Breast epithelium (tissue), 3 donors: ENCODE results near the gene TRIM49D1.
"Not testable (repeated sequence)": the region's sequence is repeated elsewhere in the genome, so short reads cannot be mapped to it uniquely, and the experiment has no call there.

Experiments used
- CTCF ChIP-seq, 3 donors: fragments of 450-650 bp; IDR thresholded peaks; one replicate each; pipeline ENCODE4 v1.5.1; 2016 to 2017; ENCODE audit warnings: antibody characterized with exemption in 3 of 3, mild to moderate bottlenecking in 3 of 3, moderate library complexity in 3 of 3
- POLR2AphosphoS5 ChIP-seq, 3 donors: sonication (generic); formaldehyde crosslinking; IDR thresholded peaks; one replicate each; pipeline ENCODE4 v1.6.1; 2017; ENCODE audit warnings: antibody characterized with exemption in 3 of 3

GRCh38 chr11:89893245-89893644, 28.8 kb downstream of the TRIM49D1 start:
- not testable (repeated sequence) for TF ChIP-seq CTCF, POLR2AphosphoS5 (IDR thresholded peaks at IDR 0.05)
